HL-60/S4 treated with retinoic acid at 250 ng/mL for 4 days and 3 days (cell line): ENCODE measurements around the gene RNASE8.
"Not testable (repeated sequence)": the region's sequence is repeated elsewhere in the genome, so short reads cannot be mapped to it uniquely, and the experiment has no call there.

Experiments used
- in situ Hi-C: fragments of 300-500 bp; cut with MboI; formaldehyde crosslinking; loops from 2 replicates; pipeline ENCODE4 v1.7.0; 2022; ENCODE audit warnings: low sequenced_read_pairs

The RNASE8 gene

GRCh38 chr14:21057803-21058675 is at the start of gene RNASE8:
TSS of gene RNASE8 (plus strand) at chr14:21057822. CDS start at chr14:21057893, 71 bp downstream.
- in situ Hi-C loops: no loop called here

DNA sequence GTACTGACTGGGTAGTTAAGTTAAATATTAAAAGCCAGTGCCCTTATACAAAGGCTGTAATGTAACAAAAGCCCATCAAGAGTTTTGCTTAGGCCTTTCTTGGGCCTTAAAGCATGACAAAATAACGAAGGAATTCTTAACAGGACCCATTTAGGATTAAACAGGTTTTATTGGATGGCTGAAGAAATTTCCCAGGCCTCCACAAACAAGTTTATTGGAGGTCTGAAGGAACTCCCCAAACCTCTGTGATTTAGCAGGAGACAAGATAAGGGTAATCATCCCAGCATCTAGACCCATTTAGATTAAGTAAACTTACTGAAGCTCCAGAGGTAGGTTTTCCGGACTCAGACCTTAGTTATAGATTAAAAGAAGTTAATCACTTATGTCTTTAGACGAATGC is 47.9 kb upstream of the RNASE8 start:
- in situ Hi-C loops: not testable (repeated sequence)

DNA sequence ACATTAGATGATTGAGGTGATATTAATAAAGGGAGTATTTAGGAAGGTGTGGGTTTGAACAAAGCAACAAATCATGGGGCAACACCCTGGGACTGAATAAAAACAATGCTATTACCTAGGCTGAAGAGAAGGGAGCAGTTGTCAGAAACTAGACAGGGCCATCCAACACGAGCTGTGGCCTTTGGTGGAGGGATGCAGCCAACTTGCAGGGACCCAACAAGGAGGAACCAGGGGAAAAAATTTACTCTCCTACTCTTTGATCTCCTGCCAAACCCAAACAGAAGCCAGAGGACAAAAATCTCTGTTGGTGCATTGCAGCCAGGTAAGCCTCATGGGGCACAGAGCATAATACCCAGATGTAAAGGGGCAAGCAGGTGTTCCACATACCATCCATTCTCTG is 46.5 kb upstream of the RNASE8 start:
- in situ Hi-C loops: no loop called here

GRCh38 chr14:21014761-21015190 is 42.8 kb upstream of the RNASE8 start:
- in situ Hi-C loops: no loop called here

DNA sequence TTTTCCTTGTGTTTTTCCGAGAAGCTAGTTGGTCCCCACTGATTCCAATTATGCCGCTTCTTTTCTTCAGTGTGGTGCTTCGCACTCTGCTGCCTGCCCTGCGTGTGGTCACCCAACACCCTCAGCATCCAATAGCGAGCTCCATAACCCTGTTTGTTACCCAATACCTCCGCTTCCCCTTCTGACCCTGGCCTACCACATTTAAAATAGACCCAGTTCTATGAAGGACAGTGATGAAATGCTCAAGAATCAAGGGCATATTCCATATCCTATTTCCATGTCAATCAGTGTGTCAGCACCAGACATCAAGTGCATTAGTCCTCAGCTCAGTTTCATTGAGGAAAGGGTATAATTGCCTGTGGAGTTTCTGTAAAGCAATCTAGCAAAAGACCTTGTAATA is 42.3 kb upstream of the RNASE8 start:
- in situ Hi-C loops: no loop called here

DNA sequence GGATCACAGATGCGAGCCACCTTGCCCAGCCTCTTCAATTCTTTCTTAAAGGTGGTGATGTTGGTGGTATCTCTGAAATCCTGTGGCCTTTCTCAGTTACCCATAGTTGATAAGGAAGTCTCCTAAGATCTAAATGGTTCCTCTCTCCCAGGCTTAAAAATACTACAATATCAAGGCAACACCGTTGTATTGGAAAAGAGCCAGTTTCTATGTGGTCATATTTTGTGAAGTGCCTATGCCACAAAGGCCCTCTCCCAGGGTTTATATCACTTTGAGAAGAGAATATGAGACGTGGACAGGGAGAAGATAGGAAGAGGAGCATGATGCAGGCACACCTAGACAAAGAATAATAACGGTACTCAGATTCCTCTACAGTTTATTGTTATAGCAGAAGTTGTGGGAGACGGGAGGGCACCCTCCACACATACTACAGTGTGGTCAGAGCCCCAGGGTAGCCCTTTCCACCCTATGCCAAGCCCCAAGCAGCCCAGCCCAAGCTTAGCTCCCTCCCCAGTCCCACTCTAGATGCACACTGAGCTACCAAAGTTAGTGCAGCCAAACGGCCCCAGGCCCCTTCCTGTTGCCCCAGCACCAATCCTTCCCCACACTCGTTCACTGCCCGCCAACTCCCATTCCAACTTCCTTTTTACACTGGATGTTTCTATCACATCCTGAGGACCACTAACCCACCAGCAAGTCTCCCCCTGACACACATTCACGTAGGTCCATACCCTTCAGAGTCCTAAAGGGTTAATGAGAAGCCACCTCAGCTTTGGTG is 41.0 kb upstream of the RNASE8 start:
- in situ Hi-C loops: no loop called here

DNA sequence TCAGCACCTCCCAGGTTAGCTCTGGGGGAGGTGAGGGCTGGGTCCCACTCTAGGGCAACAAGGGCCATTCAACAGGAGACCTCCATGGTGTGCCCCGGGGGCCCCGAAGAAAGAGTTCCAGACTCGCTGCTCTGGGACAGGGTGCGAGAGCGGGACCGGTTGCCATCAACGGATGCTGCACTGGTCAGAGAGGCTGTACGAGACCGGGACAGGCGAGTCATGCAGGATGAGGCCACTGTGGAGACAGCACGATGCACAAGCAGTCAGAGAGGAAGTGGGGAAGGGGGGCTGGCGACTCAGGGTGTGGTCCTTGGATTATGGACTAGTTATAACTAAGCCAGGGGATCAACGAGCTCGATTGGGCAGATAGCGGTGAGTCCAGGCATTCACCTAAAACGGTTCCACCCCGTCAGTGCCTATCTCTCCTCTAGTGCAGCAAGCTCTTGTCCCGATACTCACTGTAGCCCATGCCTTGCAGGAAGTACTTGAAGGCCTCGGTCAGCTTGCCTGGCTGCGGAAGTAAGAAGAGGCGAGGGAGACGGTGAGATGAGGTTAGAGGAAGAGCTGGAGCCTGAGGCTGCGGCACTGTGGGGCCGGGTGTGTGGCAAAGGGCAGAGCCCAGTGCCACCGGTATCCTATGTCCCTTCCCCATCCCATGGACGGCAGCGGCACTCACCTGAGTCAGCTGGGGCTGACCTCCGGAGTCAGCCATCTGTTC is 39.9 kb upstream of the RNASE8 start:
- in situ Hi-C loops: no loop called here

DNA sequence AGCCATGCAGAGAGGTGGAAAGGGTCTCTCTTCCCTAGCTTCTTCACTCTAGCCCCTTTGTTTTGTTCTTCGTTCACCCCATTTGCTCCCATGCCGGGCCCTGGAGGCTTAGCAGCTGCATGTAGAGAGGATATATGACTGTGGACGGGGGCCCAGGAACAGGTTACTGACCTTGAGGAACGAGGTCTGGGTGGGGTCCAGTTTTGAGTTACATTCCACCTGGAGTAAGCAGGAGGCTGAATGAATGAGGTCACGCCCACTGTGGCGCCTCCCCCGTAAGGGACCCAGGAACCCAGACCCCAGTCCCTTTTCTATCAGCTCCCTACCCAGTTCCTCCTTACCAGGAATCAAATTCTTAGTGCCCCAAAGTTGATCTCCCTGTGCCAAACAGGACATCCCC is 39.3 kb upstream of the RNASE8 start:
- in situ Hi-C loops: no loop called here

DNA sequence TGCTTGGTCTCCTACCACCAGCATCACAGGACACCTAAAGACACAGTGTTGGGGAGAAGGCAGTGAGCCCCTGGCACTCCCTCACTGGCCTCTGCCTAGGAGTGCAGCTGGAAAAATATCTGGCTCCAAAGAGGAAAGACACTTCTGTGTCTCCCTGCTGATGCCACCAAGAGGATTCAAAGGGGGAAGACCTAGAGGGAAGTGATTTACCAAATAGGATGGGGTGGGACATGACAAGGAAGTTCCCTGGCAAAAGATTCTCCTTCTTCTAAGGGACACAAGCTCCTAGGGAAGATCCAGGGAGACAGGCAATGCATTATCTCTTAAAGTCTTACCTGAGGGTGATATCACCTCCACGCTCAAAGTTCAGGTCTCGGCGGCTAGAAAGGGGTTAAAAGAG is 38.8 kb upstream of the RNASE8 start:
- in situ Hi-C loops: no loop called here

- in situ Hi-C loops: no loop called here
Measured at GRCh38 chr14:21019366-21019765, 38.3 kb upstream of the RNASE8 start.

- in situ Hi-C loops: no loop called here
Measured at GRCh38 chr14:21020977-21021545, 36.6 kb upstream of the RNASE8 start.

DNA sequence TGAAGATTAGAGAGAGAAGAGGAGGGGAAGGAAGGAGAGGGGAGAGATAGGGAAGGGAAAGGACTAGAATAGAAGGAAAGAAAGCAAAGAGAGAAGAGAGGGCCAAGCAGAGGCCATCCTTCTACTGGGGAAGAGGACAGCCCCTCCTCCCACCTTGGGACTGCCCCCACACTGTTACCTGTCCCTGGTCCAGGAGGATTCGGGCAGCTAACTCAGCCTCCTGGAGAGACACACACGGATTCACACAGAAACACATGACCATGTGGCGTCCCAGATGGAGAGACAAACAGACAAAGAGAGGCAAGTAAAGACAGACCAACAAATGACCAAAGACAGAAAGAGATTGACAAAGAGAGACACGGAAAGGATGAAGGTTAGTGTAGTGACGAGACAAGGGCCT is 34.9 kb upstream of the RNASE8 start:
- in situ Hi-C loops: no loop called here

DNA sequence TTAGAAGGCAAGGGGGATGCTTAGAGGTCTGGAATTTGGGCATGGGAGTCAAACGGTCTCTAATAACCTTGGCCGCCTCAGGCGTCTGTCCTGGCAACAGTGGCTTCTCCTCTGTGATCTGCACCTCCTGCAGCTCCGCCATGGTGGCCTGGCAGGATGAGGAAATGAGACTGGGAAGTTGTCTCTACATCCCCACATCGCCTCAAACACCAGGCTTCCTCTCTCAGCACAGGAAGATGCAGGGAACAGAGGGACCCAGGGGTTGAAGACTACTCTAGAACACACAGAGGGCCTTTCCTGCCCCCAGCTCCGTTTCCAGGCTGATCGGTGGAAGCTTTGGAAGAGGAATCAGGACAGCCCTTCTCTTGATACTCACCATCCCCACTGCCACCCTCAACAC is 34.4 kb upstream of the RNASE8 start:
- in situ Hi-C loops: no loop called here

DNA sequence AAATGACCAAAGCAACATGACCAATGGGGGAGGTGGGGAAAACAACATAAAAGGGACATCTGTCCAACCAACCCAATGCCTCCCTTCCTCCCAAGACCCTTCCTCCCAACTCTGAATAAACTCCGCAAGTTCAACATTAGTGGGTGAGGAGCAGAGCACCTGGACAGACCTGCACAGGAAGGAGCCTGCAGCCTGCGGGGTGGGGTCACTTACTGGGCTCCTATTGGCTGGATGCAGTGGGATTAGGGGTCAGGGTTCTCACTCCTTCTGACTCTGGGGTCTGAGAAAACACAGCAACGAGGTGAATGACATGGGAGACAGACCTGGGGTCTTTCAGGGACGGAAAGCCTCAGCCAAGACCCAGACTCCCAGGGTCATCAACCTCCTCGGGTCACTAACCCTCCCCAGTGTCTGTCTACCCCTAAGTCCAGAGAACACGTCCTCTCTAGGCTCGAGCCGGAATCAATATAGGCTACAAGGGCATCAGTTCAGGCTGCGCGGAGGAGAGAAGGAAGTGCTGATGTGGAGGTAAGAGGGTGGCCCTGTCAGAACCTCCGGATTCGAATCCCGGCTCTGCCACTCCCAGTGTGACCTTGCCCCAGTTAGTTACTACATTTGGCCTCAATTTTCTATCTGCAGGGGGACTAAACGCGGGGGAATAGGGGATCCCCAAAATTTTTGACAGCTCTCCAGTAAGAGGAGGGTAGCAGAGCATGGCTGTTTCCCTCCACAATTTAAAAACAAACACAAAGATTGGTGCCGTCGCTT is 33.6 kb upstream of the RNASE8 start:
- in situ Hi-C loops: no loop called here

GRCh38 chr14:21024585-21025370 is 32.8 kb upstream of the RNASE8 start, which contains the start of gene NDRG2:
TSS of gene NDRG2 (minus strand) at chr14:21025061. CDS start at chr14:21023315, 1,746 bp downstream.
- in situ Hi-C loops: no loop called here

DNA sequence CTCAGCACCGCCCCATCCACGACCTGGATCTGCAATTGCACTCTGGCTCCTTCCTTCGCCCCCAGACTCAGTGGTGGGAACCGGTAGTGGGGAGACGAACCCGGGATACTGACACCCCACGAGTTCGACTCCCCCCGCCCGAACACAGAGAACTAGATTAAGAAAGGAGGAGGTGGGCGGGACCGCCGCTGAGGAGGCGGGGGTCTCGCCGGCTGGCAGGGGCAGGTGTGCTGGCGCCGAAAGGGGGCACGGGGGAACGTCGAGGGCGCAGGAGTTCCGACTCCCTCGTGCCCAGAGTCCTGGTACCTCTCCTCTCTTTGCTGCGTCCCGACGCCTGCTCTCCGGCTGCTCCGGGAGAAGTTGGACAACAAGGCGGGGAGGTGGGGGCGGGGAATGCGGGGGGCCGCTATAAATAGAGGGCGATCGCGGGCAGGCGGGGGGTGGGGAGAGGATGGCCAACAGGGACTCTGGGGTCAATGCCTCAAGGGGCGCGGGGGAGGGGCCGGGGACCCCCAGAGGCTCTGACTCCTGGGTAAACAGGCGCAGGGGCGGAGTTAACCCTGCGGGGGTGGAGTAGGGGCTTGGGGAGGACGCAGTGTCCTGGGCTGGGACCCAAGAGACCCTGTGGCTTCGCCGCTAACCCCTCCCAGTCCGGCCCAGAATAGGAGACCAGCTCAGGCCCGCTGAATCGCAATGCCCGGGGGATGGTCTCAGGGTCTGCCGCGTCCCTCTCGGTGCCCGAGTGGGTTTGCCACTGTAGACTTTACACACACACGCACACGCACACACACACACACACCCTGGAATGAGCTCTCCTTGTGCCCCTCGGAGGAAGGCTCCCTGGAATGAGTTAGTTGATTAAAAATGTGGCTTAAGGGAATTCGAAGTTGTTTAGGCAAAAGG is 32.0 kb upstream of the RNASE8 start:
- in situ Hi-C loops: no loop called here

DNA sequence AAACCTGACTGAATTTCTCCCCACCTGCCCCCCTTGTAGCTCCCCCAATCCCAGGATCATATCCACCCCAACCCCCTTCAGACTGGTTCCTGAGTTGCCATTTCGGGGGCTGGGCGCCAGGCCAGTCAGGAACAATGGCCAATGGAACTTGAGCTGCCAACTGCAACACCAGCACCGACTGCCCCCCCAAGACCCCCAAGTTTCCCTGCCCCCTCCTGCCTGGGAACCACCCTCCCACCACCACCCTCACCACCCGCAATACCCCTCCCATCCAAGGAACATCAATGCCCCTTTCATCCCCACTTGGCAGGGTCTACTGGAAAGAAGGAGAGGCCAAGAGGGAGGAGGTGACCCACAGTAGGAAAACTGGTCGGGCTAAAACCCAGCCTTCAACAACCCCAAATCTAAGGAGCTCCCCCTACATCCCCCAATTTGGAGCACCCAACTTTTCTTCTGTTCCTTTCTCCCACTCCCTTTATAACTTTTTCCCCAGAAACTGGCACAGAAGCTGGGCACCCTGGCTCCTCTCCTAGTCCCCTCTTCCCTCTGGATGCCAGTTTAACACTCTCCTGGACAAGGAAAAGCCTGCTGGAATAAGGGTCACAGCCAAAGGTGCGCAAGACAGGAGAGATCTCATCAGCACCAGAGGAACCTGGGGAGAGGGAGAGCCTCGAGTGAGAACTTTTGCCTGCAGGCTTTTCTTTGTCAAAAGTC is 31.2 kb upstream of the RNASE8 start:
- in situ Hi-C loops: no loop called here

GRCh38 chr14:21026988-21027315 is 30.7 kb upstream of the RNASE8 start:
- in situ Hi-C loops: no loop called here
